Caco-2 (cell line): ENCODE measurements around the gene CASP1. TPM values are rescaled to one million over a fixed set of nuclear protein-coding genes. Genes with fewer than 3 reads are reported as not detected.
A peak's percentile ranks its signal among the peaks of the same experiment; 100 is the strongest.

Experiments used
- BruUV-seq: library from RNA; stranded (reverse); fragments of 400-500 nt; replicated peaks from 2 replicates; lab custom pipeline; 2021; lab: Mats Ljungman, UMichigan
- CTCF ChIA-PET: fragments of 300-600 bp; sonication (Branson Sonifier 250); formaldehyde crosslinking; loops from one replicate; lab custom pipeline; 2022; ENCODE audit warnings: antibody characterized with exemption; lab: Charles Lee
- POLR2A ChIA-PET: fragments of 300-600 bp; sonication (Branson Sonifier 250); formaldehyde crosslinking; loops from one replicate; lab custom pipeline; 2022; ENCODE audit warnings: antibody characterized with exemption; lab: Charles Lee
- DNase-seq, 2 experiments: peaks; one replicate each; pipeline versions ENCODE4 v3.0.0 to v3.0.0-alpha.2; 2020 to 2022
- H3K27me3 ChIP-seq: replicated peaks from 2 replicates; pipeline ENCODE4 v1.6.0; 2011; ENCODE audit warnings: low read length; ENCODE audit not compliant: control insufficient read depth, insufficient read depth
- H3K36me3 ChIP-seq: 2 replicates; pipeline ENCODE4 v1.5.1; 2011; ENCODE audit warnings: low read length; ENCODE audit not compliant: control insufficient read depth, insufficient read depth
- H3K4me1 ChIP-seq: fragments of 250-450 bp; sonication (Bioruptor Pico); 2 replicates; pipeline ENCODE4 v1.5.1; 2020; ENCODE audit warnings: mild to moderate bottlenecking
- H3K4me3 ChIP-seq: 2 replicates; pipeline ENCODE4 v1.5.1; 2011; ENCODE audit warnings: low read depth, mild to moderate bottlenecking, control low read depth, low read length
- H3K9me3 ChIP-seq: fragments of 250-450 bp; sonication (Bioruptor Pico); 2 replicates; pipeline ENCODE4 v1.5.1; 2020; ENCODE audit warnings: mild to moderate bottlenecking, moderate library complexity
- H3K27ac Mint-ChIP-seq: one replicate; pipeline ENCODE4 v1.8.0; 2022; ENCODE audit warnings: mixed read lengths; ENCODE audit not compliant: unreplicated experiment
- H3K27me3 Mint-ChIP-seq: one replicate; pipeline ENCODE4 v1.8.0; 2022; ENCODE audit warnings: mixed read lengths; ENCODE audit not compliant: insufficient read depth, unreplicated experiment
- H3K36me3 Mint-ChIP-seq: one replicate; pipeline ENCODE4 v1.8.0; 2022; ENCODE audit warnings: mild to moderate bottlenecking, mixed read lengths; ENCODE audit not compliant: insufficient read depth, unreplicated experiment
- H3K4me1 Mint-ChIP-seq: one replicate; pipeline ENCODE4 v1.8.0; 2022; ENCODE audit warnings: low read depth, mixed read lengths; ENCODE audit not compliant: unreplicated experiment
- H3K4me3 Mint-ChIP-seq: one replicate; pipeline ENCODE4 v1.8.0; 2022; ENCODE audit warnings: mild to moderate bottlenecking, moderate library complexity, mixed read lengths; ENCODE audit not compliant: unreplicated experiment
- H3K9me3 Mint-ChIP-seq: one replicate; pipeline ENCODE4 v1.8.0; 2022; ENCODE audit warnings: mixed read lengths; ENCODE audit not compliant: unreplicated experiment
- intact Hi-C: fragments of 100-400 bp; cut with micrococcal nuclease; formaldehyde crosslinking; loops from one replicate; pipeline ENCODE4 v1.10.0; 2022; ENCODE audit not compliant: unreplicated experiment
- total RNA-seq: library from RNA; stranded (reverse); gene quantifications from 2 replicates; pipeline ENCODE4 v1.2.3, GENCODE V29; 2022
- TF ChIP-seq, protein P1 (sequence below), 2 experiments: fragments of 200-600 bp in 1 of 2; IDR thresholded peaks; 1 replicate in 1 of 2; 2 replicates in 1 of 2; pipeline versions ENCODE4 v1.5.1 to v1.8.0; 2011 to 2022; ENCODE audit warnings: antibody characterized with exemption in 1 of 2, control low read depth in 1 of 2, inconsistent platforms in 1 of 2, low read depth in 1 of 2, low read length in 1 of 2, mild to moderate bottlenecking in 1 of 2, moderate library complexity in 1 of 2; ENCODE audit not compliant: insufficient read depth in 1 of 2, severe bottlenecking in 1 of 2, unreplicated experiment in 1 of 2

CASP1 gene
- total RNA-seq, 1 experiment from 2014 or later, result 1.4 TPM

DNA sequence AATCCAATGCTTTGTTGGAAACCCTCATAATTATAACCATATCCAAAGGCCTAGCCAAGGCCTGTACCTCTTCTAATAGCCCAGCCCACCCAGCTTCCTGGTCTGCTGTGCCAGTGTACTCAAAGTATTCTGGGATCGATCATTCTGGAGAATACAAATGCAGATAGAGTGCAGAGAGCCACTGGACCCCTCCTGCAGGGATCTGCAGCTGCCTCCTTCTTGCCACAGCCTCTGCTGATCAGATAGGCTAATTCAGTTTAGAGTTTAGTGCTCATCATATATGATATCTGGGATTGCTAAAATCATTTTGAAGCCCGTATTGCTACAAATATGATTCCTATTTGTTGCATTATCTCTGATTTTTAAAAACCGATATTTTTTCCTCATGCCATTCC is 29.5 kb downstream of the CASP1 start:
- no TSS peak for BruUV-seq
- Mint-ChIP-seq H3K4me3 (no peak overlapping the region), H3K9me3 (peaks cover 19% of the 10 kb centered on the region), H3K27ac (peak overlapping the region; percentile 33), H3K36me3 (peaks cover 5% of the 10 kb centered on the region), H3K27me3 (no peaks in the 10 kb centered on the region), H3K4me1 (peaks cover 18% of the 10 kb centered on the region)
- H3K27me3 ChIP-seq, result no peaks in the 10 kb centered on the region
- no peaks in the 10 kb centered on the region for H3K36me3 ChIP-seq
- ChIA-PET POLR2A (no interaction called here), CTCF (interaction anchor here (0.6 to 0.8 kb wide), 2 partner anchors 1301 to 1323 kb away, joined by 3 read pairs; no protein-coding TSS in a partner anchor)
- TF ChIP-seq, protein P1, sequence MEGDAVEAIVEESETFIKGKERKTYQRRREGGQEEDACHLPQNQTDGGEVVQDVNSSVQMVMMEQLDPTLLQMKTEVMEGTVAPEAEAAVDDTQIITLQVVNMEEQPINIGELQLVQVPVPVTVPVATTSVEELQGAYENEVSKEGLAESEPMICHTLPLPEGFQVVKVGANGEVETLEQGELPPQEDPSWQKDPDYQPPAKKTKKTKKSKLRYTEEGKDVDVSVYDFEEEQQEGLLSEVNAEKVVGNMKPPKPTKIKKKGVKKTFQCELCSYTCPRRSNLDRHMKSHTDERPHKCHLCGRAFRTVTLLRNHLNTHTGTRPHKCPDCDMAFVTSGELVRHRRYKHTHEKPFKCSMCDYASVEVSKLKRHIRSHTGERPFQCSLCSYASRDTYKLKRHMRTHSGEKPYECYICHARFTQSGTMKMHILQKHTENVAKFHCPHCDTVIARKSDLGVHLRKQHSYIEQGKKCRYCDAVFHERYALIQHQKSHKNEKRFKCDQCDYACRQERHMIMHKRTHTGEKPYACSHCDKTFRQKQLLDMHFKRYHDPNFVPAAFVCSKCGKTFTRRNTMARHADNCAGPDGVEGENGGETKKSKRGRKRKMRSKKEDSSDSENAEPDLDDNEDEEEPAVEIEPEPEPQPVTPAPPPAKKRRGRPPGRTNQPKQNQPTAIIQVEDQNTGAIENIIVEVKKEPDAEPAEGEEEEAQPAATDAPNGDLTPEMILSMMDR (IDR thresholded peaks at IDR 0.05; ENCODE audit: insufficient read depth in 1 of 2, low read depth in 1 of 2, low read length in 1 of 2, severe bottlenecking in 1 of 2, unreplicated experiment in 1 of 2), result no peak
- intact Hi-C loops, result no loop called here
- peaks cover 5% of the 10 kb centered on the region; the same call in 1 of the 2 replicates for H3K9me3 ChIP-seq
- DNase-seq, result no peak
- no peak overlapping the region for H3K4me3 ChIP-seq
- H3K4me1 ChIP-seq, result peaks cover 33% of the 10 kb centered on the region

DNA sequence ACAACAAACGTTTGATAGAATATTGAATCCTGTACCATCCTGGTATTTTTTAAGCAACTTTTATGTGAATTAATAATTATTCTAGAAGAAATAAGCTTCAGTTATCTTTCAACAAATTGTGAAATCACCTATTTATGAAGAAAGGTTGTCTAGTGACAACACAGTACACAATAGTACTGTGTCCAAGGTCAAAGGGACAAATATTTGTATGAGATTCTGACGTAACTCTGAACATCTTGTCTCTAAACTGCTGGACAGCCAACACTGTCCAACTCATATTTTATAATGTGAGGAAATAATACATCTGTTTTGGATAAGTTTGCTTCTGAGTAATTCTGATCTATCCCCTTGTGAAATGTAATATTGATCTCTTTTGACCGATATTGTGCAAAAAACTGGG is 30.9 kb downstream of the CASP1 start:
- Mint-ChIP-seq H3K27me3 (no peaks in the 10 kb centered on the region), H3K4me3 (no peak overlapping the region), H3K4me1 (peaks cover 18% of the 10 kb centered on the region), H3K9me3 (peaks cover 21% of the 10 kb centered on the region), H3K27ac (no peak overlapping the region), H3K36me3 (peaks cover 5% of the 10 kb centered on the region)
- TF ChIP-seq, protein P1 (IDR thresholded peaks at IDR 0.05; ENCODE audit: insufficient read depth in 1 of 2, low read depth in 1 of 2, low read length in 1 of 2, severe bottlenecking in 1 of 2, unreplicated experiment in 1 of 2), result no peak
- Histone ChIP-seq H3K4me3 (no peak overlapping the region), H3K27me3 (no peaks in the 10 kb centered on the region), H3K36me3 (no peaks in the 10 kb centered on the region), H3K4me1 (peaks cover 32% of the 10 kb centered on the region), H3K9me3 (peaks cover 5% of the 10 kb centered on the region; the same call in 1 of the 2 replicates)
- ChIA-PET POLR2A (no interaction called here), CTCF (no interaction called here)
- DNase-seq, result no peak
- intact Hi-C loops, result no loop called here
- BruUV-seq, result no TSS peak

DNA sequence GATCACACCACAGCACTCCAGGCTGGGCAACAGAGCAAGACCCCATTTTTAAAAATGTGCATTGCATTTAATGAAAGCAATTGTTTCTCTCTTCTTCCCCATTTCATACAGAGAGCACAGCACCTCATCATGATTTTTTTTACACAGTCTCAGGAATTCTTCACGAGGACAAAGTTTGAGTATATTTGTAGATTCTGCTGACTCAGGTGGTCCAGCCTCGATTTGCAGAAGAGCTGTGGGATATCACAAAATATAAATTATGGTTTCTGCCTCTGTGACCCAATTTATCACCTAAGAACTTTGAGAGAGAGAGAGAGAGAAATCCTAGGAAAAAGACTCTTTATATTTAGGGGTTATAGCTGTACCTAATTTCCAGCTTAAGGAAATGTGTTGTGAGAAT is 31.8 kb downstream of the CASP1 start:
- POLR2A ChIA-PET, result no interaction called here
- Mint-ChIP-seq H3K27me3 (no peaks in the 10 kb centered on the region), H3K27ac (no peak overlapping the region), H3K4me1 (peaks cover 18% of the 10 kb centered on the region), H3K4me3 (no peak overlapping the region), H3K36me3 (peaks cover 5% of the 10 kb centered on the region), H3K9me3 (peaks cover 21% of the 10 kb centered on the region)
- no TSS peak for BruUV-seq
- Histone ChIP-seq H3K9me3 (peaks cover 5% of the 10 kb centered on the region; the same call in 1 of the 2 replicates), H3K4me1 (peaks cover 32% of the 10 kb centered on the region), H3K27me3 (no peaks in the 10 kb centered on the region), H3K36me3 (no peaks in the 10 kb centered on the region), H3K4me3 (no peak overlapping the region)
- CTCF ChIA-PET, result no interaction called here
- TF ChIP-seq, protein P1 (IDR thresholded peaks at IDR 0.05; ENCODE audit: insufficient read depth in 1 of 2, low read depth in 1 of 2, low read length in 1 of 2, severe bottlenecking in 1 of 2, unreplicated experiment in 1 of 2), result no peak
- no peak for DNase-seq
- intact Hi-C loops, result no loop called here
